K562 (cell line): ENCODE results near the gene TMEM87A. TPM values are rescaled to one million over a fixed set of nuclear protein-coding genes. Genes with fewer than 3 reads are reported as not detected.
A peak's percentile ranks its signal among the peaks of the same experiment; 100 is the strongest.

ENCODE experiments used
- ATAC-seq: fragments of 200-7000 bp; cut with Tn5 transposase; 3 replicates; pipeline ENCODE4 v1.9.1; 2020; ENCODE audit warnings: moderate library complexity
- BruUV-seq: library from RNA; stranded (reverse); fragments of 400-500 nt; replicated peaks from 2 replicates; lab custom pipeline; 2021; lab: Mats Ljungman, UMichigan
- CTCF ChIA-PET: fragments of 300-600 bp; formaldehyde crosslinking; extraction: SDS; loops from one replicate; lab custom pipeline; 2021; ENCODE audit warnings: low intra/inter-chr PET ratio; lab: Yijun Ruan, JAX
- POLR2A ChIA-PET: fragments of 300-600, 350-650 bp; sonication (Branson Sonifier 250); formaldehyde crosslinking; extraction: SDS; loops from one replicate; lab custom pipeline; 2021; ENCODE audit warnings: antibody characterized with exemption, inconsistent platforms; lab: Yijun Ruan, JAX
- DNase-seq, 4 experiments: peaks; one replicate each; pipeline versions ENCODE4 v3.0.0 to v3.0.0-alpha.2; 2011 to 2018; ENCODE audit warnings: low spot score in 3 of 4, mixed read lengths in 3 of 4; ENCODE audit errors: extremely low read depth in 1 of 4
- FAIRE-seq: peaks from 2 replicates; lab custom pipeline; 2011; peaks lifted over from hg19 to GRCh38; lab: Jason Lieb, UNC
- H2AFZ ChIP-seq: 2 replicates; pipeline ENCODE4 v1.6.0; 2011; ENCODE audit warnings: low read depth, low read length, control low read depth, inconsistent platforms
- H3K27ac ChIP-seq: fragments of 200-600 bp; 3 replicates; pipeline ENCODE4 v1.8.0; 2011; ENCODE audit warnings: low read depth, mild to moderate bottlenecking, control low read depth, inconsistent platforms, low read length, moderate library complexity, mixed read lengths; ENCODE audit errors: extremely low read depth
- H3K27me3 ChIP-seq, 2 experiments: fragments of 300-600 bp in 1 of 2; 2 replicates in 1 of 2; 3 replicates in 1 of 2; pipeline versions ENCODE4 v1.6.0 to v1.8.0; 2011; ENCODE audit warnings: inconsistent platforms in 2 of 2, low read length in 2 of 2, mild to moderate bottlenecking in 1 of 2, mixed read lengths in 1 of 2, moderate library complexity in 1 of 2; ENCODE audit not compliant: control insufficient read depth in 2 of 2, insufficient read depth in 2 of 2
- H3K36me3 ChIP-seq: fragments of 300-600 bp; 3 replicates; pipeline ENCODE4 v1.8.0; 2011; ENCODE audit warnings: mild to moderate bottlenecking, low read length, inconsistent platforms; ENCODE audit not compliant: control insufficient read depth, insufficient read depth
- H3K4me1 ChIP-seq, 2 experiments: fragments of 200-600 bp in 1 of 2; replicated peaks in 1 of 2; 2 replicates in 1 of 2; 3 replicates in 1 of 2; pipeline versions ENCODE4 v1.5.1 to v1.8.0; 2011; ENCODE audit warnings: inconsistent platforms in 2 of 2, low read length in 2 of 2, mild to moderate bottlenecking in 1 of 2, mixed read lengths in 1 of 2, moderate library complexity in 1 of 2; ENCODE audit not compliant: control insufficient read depth in 2 of 2, insufficient read depth in 2 of 2
- H3K4me2 ChIP-seq: 2 replicates; pipeline ENCODE4 v1.6.1; 2011; ENCODE audit warnings: low read length, control low read depth, inconsistent platforms, mixed read lengths; ENCODE audit not compliant: insufficient read depth
- H3K4me3 ChIP-seq: fragments of 200-600 bp; sonication (generic), shearing (Covaris generic); 2 replicates; pipeline ENCODE4 v1.5.1; 2016; ENCODE audit warnings: control low read depth, inconsistent platforms
- H3K79me2 ChIP-seq: fragments of 200-600 bp; 3 replicates; pipeline ENCODE4 v1.8.0; 2011; ENCODE audit warnings: low read length, inconsistent platforms; ENCODE audit not compliant: control insufficient read depth, insufficient read depth
- H3K9ac ChIP-seq, 2 experiments: 2 replicates each; pipeline versions ENCODE4 v1.6.0 to v1.6.1; 2011; ENCODE audit warnings: low read depth in 2 of 2, low read length in 2 of 2, control low read depth in 1 of 2, inconsistent platforms in 1 of 2, mild to moderate bottlenecking in 1 of 2, mixed read lengths in 1 of 2; ENCODE audit not compliant: insufficient read depth in 1 of 2
- H3K9me1 ChIP-seq: one replicate; pipeline ENCODE4 v1.6.0; 2011; ENCODE audit warnings: inconsistent platforms, mild to moderate bottlenecking, low read length, moderate library complexity; ENCODE audit not compliant: control insufficient read depth, insufficient read depth
- H3K9me3 ChIP-seq: replicated peaks from 2 replicates; pipeline ENCODE4 v1.5.1; 2011; ENCODE audit warnings: low read depth, low read length, inconsistent platforms; ENCODE audit not compliant: control insufficient read depth, insufficient read depth
- H4K20me1 ChIP-seq: replicated peaks from 2 replicates; pipeline ENCODE4 v1.6.1; 2011; ENCODE audit warnings: low read length, inconsistent platforms, mixed read lengths; ENCODE audit not compliant: control insufficient read depth, insufficient read depth
- BACH1 ChIP-seq: fragments of 200-800 bp; sonication (Bioruptor generic); IDR thresholded peaks from 2 replicates; pipeline ENCODE4 v1.6.1; 2016; ENCODE audit warnings: missing genetic modification characterization, missing compliant biosample characterization
- CBFA2T3 ChIP-seq: fragments of 450-650 bp; IDR thresholded peaks from 2 replicates; pipeline ENCODE4 v1.6.1; 2017
- MEIS2 ChIP-seq: fragments of 450-650 bp; IDR thresholded peaks from 2 replicates; pipeline ENCODE4 v1.6.1; 2014; ENCODE audit warnings: mild to moderate bottlenecking; ENCODE audit not compliant: partially characterized antibody
- NFYB ChIP-seq: IDR thresholded peaks from 2 replicates; pipeline ENCODE4 v1.6.1; 2011; ENCODE audit warnings: mild to moderate bottlenecking, moderate library complexity; ENCODE audit not compliant: insufficient read length; ENCODE audit errors: extremely low read depth
- ZBTB1 ChIP-seq: sonication (generic); formaldehyde crosslinking; IDR thresholded peaks from 2 replicates; pipeline ENCODE4 v1.8.1; 2023; ENCODE audit warnings: missing genetic modification reagents, low read depth, mild to moderate bottlenecking, borderline replicate concordance
- ZNF696 ChIP-seq: fragments of 250-450 bp; sonication (Bioruptor Pico); conservative IDR thresholded peaks from 2 replicates; pipeline ENCODE4 v1.4.0; 2020; ENCODE audit warnings: mild to moderate bottlenecking, moderate library complexity
- WGBS: fragments of 100-300 bp; shearing (Covaris generic); methylation state at CpG from one replicate; pipeline ENCODE4 v1.1.6; 2016; ENCODE audit warnings: low coverage, mixed read lengths; ENCODE audit not compliant: insufficient coverage; ENCODE audit errors: missing lambda C conversion rate; 5-methylcytosine and 5-hydroxymethylcytosine counted together
- in situ Hi-C: fragments of 300-500 bp; cut with MboI; formaldehyde crosslinking; loops from 4 replicates; pipeline ENCODE4 v1.15.0; 2018; ENCODE audit warnings: inconsistent platforms, mixed read lengths
- intact Hi-C: fragments of 100-400 bp; cut with micrococcal nuclease; formaldehyde crosslinking; loops from 2 replicates; pipeline ENCODE4 v1.14.2; 2022
- polyA plus RNA-seq, 8 experiments: library from polyadenylated mRNA; depleted of rRNA in 4 of 8; stranded (reverse) in 5 of 8; unstranded in 3 of 8; fragments of >200 nt; fragmentation: Nextera tagmentation in 2 of 8; fragmentation: Illumina TruSeq in 1 of 8; extraction: Ambion mirVana in 2 of 8; extraction: Trizol in 1 of 8; gene quantifications; 2 replicates each; pipeline versions ENCODE4 v1.2.1 to v1.2.3, GENCODE V29; 2011 to 2014; ENCODE audit warnings: inconsistent platforms in 1 of 8, missing spikeins in 1 of 8
- total RNA-seq, 7 experiments: library from RNA; depleted of rRNA in 6 of 7; stranded (reverse); fragments of >200 nt in 6 of 7; fragmentation: Illumina TruSeq in 2 of 7; extraction: Trizol in 2 of 7; gene quantifications; 2 replicates each; pipeline versions ENCODE4 v1.2.1 to v1.2.3, GENCODE V29; 2011 to 2021; ENCODE audit warnings: low replicate concordance in 1 of 7

TMEM87A gene
- total and polyA plus RNA-seq, 9 of the 15 experiments (the other 6 are each of a cell fraction or from before 2014, with no cell fraction given): 16.6 to 43.3 (median 29.6) TPM

DNA sequence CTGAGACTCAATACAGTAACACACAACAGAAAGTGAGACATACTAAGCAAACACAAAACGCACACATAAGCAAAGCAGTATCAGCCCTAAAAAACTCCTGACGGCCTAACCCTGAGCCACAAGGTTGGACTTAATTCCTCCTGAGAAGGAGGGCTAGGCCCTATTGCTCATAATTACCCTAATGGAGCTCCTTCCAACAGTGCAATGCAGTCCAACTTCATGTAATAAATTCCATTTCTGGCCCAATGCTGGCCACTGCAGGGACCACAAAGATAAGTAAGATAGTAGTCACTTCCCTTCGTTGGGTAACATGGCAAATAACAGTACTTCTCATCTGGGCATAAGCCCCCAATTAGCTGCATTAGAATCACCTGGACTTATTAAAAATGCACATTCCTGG, 69.3 kb downstream of the TMEM87A start:
- TF ChIP-seq CBFA2T3 (peak; percentile 22; the same call in 1 of the 2 replicates), MEIS2 (no peak), NFYB (no peak), ZNF696 (no peak)
- BruUV-seq: no TSS peak
- no peaks in the 10 kb centered on the region for H3K36me3 ChIP-seq
- 76% methylated on average over 3 of the region's 3 CpGs for WGBS
- ChIA-PET POLR2A (interaction anchor here (0.8 kb wide), 1 partner anchor 16 kb away, joined by 3 read pairs; no protein-coding TSS in a partner anchor), CTCF (no interaction called here)
- no peak for FAIRE-seq
- no peak overlapping the region for H3K27ac ChIP-seq
- no peaks in the 10 kb centered on the region for H3K9me1 ChIP-seq
- no peak overlapping the region for H2AFZ ChIP-seq
- DNase-seq: no peak
- peaks cover 20% of the 10 kb centered on the region for H3K79me2 ChIP-seq
- H3K9me3 ChIP-seq: no peaks in the 10 kb centered on the region
- H3K4me3 ChIP-seq: no peak overlapping the region
- no peaks in the 10 kb centered on the region for H3K27me3 ChIP-seq
- H3K4me1 ChIP-seq: peaks cover 3 to 4% of the 10 kb centered on the region in 2 experiments; a peak in 2 of 5 replicates
- no peak overlapping the region for H3K4me2 ChIP-seq
- intact Hi-C loops: no loop called here
- in situ Hi-C loops: no loop called here
- no peak overlapping the region for H3K9ac ChIP-seq
- H4K20me1 ChIP-seq: peaks cover 3% of the 10 kb centered on the region; the same call in 1 of the 2 replicates
- no peak for ATAC-seq

DNA sequence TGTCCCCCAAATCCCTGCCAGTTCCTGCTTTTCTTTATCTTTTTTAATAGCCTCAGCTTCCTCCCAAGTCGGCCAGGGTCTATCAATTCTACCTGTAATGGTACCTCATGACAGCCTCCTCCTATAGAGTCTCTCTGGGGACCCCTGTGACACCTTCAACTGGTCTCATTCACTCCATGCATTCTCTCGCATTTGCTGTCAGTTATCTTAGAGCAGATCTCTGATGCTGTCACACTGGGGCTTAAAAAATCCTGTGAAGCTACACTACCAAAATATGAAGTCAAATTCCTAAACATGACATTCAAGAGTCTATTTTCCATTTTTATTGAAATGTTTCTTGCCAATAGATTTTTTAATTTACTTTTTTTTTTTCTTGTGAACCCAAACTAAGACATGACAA, 70.6 kb downstream of the TMEM87A start:
- no peak overlapping the region for H2AFZ ChIP-seq
- DNase-seq (no peak), FAIRE-seq (no peak)
- H3K4me3 ChIP-seq: no peak overlapping the region
- H3K9ac ChIP-seq: no peak overlapping the region
- 0 out of 2 replicates have a peak, but pooled peaks cover 3% of the 10 kb centered on the region for H4K20me1 ChIP-seq
- intact Hi-C loops: no loop called here
- TF ChIP-seq BACH1: no peak
- TF ChIP-seq ZBTB1 (CRISPR knock-in tag): no peak
- TF ChIP-seq, all 486 proteins: peak for 0
- in situ Hi-C loops: no loop called here
- Histone ChIP-seq H3K9me3 (no peaks in the 10 kb centered on the region), H3K4me2 (no peak overlapping the region), H3K27me3 (no peaks in the 10 kb centered on the region), H3K9me1 (no peaks in the 10 kb centered on the region), H3K27ac (no peak overlapping the region), H3K4me1 (peaks cover 0 to 3% of the 10 kb centered on the region in 2 experiments; a peak in 1 of 5 replicates), H3K36me3 (peaks cover under 1% of the 10 kb centered on the region; the same call in 1 of the 3 replicates), H3K79me2 (peaks cover 15% of the 10 kb centered on the region)
- CTCF ChIA-PET: interaction anchor here (0.6 kb wide), 1 partner anchor 71 kb away, joined by 3 read pairs; no protein-coding TSS in a partner anchor
- no peak for ATAC-seq
- 59% methylated on average over 2 of the region's 2 CpGs for WGBS
- no TSS peak for BruUV-seq
- POLR2A ChIA-PET: no interaction called here
